NCI-H2227 treated with DMSO at 0.1 percent for 48 hours (cell line): ENCODE measurements around the gene ZNF644.

Source experiments
- DNase-seq: peaks from one replicate; lab custom pipeline; 2025; lab: John Stamatoyannopoulos, UW

ZNF644 gene

DNA sequence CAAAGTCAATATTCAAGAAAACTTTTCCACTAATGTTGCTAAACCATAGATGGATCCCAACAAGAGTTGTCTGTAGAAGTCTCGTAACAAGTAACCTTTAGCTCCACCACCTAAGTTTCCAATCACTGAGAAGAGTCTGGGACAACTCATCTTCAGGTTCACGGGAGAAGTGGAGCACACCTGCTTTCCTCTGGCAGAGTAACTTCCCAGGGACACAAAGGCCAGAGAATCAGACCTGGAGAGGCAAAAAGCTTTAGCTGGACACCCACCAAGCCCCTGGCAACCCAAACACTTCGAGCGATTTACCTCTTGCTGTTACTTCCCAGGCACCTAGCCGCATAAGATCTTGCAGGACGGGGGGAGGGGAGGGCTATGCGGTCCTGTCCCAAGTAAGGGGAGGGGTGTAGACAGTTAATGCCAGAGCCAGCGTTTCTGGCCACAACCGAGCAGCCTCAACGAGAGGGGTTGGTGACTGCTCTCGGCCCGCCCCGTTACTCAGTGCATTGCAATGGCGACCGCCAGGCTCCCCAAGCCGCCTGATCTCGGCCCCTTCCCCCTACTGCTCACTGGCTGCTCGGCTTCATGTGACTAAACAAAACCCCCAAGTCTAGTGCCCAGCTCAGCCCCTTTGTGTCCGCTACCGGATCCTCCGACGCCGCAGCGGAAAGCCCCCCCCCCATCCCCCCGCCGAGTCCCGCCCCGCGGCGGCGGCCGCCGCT is 709 bp downstream of the ZNF644 start:
- peak; percentile 91 for DNase-seq

DNA sequence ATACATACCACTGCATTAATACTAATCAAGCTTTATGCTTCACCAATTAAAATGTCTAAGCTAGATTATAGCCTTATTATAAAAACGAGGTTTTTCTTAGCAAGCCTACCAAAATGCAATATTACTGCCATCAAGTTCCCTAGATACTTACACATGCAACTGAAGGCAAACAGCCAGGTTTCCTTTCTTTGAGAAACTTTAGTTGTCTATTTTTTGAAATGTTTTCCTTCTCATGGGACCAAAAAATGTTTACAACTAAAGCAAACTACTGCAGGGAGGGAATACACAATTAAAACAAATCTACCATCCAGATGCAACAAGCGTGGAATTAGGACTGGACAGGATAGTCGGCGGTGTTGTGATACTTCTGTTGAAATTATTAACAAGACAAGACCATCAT is 1.3 kb downstream of the ZNF644 start:
- no peak for DNase-seq

DNA sequence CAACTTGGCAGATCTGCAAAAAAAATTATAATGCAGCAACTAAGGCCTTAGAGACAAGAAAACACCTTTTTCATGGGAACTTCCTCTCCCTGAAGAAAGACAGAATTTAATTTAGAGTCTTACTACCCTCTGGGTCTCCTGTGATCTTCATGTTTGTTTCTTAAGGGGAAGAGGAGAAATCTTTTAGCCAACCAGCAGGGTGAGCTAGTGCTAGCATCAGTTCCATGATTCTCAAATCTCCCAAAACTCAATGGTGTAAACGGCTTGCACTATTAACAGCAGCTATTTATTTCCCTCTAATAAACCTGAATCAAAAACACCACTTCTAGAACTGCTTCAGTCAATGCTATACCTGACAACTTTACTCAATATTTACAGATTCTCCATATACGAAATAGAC is 3.8 kb downstream of the ZNF644 start:
- peak; percentile 36 for DNase-seq

DNA sequence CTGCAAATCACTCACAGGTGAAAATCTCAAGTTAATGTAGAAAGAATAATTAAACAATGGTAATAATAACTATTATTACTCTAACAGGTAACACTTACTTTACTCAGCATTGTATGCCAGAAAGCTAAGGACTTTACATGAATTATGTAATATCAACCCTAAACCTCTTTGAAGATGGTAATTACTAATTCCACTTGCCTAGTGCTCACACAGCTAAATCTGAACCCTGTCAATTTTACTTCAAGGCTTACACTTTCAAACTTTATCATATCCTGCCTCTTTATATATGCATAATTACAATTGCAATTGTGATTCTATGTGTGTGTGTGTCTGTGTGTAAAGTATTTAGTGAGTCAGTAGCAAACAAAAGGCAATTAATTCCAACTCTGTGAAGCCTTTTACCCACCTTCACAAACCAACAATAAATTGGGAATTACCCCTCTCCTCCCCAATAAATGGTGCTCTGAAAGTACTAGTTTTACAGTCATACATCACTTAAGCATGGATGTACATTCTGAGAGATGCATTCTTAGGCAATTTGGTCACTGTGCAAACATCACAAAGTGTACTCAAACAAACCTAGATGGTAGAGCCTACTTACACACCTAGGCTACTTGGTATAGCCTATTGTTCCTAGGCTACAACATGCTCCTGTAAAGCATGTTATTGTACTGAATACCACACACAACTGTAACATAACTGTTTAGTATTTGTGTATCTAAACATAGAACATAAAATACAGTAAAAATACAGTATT is 5.9 kb downstream of the ZNF644 start:
- DNase-seq: no peak

DNA sequence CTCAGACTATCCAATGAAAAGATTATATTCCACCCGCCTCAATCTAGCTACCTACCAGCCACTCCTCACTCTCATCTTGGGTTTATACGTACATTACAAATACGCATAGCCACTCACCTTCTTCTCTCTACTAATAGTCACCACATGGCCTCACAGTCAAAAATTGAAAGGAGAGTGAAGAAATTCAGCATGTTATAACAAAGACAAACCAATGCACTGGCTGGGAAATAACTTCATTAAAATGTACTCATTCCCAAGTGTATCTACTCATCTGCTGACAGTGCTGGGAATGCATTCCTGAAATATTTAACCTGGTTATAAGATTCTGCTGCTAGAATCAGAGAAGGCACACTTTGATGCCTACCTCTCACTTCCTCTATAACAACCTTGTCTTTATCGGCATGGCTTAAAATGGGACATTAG is 6.5 kb downstream of the ZNF644 start:
- DNase-seq: no peak

DNA sequence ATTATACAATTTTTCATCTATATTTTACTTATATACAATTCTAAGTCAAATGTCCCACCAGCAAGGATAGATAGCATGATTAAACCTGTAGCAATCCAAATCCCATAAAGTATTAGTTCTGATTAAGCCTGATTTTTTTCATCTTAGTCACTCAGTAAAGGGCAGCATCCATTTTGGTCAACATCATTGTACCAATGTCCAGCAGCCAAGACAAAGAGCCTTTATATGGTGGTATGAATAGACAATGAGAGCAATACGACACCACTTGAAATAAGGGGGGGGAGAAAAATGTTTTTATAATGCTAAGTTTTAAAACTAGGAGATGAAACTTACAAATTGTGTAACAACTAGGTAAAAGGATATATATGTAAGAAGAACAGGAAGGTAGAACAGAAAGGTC is 7.4 kb downstream of the ZNF644 start:
- DNase-seq: no peak

DNA sequence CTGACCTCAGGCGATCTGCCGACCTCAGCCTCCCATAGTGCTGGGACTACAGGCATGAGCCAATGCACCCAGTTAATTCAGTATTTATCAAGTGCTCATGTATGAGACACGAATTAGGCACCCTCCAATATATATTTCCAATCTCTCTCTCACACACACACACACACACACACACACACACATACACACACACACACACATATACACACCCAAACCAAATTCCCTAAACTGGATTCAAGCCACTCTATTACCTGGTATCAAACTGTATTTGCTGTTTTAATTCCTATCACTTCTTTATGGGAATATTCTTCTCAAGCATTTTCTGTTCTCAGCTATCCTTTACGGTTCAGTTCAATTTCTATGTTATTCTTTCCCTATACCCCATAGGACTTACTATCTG is 8.5 kb downstream of the ZNF644 start:
- no peak for DNase-seq

DNA sequence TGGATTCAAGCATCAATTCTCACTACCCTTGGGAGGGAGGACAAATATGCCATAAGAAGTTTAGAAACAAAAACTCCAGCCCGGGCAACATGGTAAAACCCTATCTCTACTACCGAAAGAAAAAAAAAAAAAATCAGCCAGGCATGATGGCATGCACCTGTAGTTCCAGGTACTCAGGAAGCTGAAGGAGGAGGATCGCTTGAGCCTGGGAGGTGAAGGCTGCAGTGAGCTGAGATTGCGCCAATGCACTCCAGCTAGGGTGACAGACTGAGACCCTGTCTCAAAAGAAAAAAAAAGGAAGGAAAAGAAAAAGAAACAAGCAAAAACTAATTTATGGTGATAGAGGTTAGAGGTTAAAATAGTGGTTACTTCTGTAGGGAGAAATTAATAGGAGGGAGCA is 9.6 kb downstream of the ZNF644 start:
- DNase-seq: no peak

DNA sequence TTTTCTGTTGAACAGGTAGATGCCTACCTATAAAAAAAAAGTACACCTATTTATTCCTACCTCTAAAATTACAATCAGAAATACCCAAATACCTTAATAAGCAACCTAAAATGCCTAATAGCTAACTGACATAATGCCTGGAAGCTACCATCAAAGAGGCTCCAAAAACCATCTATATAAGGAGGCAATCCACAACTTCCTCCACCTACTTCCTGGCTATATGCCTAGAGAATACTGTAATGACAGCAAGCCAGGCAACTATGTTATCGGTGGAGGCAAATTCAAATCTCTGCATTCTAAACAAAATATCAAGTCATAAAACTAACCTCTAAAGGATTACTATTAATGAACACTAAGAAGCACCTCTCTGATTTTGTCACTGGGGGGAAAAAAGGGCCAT is 10.1 kb downstream of the ZNF644 start:
- DNase-seq: no peak

DNA sequence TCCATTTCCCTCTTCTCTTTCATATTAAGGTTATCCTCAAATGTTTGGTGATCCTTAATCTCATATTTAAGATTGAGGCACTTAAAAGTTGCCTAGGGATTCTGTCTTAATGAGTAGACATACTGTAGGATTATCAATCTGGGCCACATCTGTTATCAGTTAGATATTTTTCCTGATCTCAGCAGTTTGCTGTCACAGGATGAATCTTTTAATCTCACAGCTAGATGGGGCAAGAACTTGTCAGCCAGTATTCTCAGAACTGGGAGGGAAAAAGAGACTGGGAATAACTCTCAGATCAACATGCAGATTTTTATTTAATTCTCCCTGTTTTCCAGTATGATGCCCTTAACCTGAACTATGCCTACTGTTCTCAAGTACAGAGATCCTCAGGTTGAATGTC is 14.0 kb downstream of the ZNF644 start:
- DNase-seq: no peak

DNA sequence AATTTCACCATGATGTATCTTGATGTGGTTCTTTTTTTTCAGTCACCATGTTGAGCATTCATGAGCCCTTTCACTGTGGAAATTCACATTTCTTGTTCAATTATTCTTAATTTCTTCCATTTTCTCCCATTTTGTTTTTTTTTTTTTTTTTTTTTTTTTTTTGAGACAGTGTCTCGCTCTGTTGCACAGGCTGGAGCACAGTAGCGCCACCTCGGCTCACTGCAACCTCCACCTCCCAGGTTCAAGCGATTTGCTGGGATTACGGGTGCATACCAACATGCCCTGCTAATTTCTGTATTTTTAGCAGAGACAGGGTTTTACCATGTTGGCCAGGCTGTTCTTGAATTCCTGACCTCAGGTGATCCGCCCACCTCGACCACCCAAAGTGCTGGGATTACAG is 14.7 kb downstream of the ZNF644 start:
- no peak for DNase-seq

DNA sequence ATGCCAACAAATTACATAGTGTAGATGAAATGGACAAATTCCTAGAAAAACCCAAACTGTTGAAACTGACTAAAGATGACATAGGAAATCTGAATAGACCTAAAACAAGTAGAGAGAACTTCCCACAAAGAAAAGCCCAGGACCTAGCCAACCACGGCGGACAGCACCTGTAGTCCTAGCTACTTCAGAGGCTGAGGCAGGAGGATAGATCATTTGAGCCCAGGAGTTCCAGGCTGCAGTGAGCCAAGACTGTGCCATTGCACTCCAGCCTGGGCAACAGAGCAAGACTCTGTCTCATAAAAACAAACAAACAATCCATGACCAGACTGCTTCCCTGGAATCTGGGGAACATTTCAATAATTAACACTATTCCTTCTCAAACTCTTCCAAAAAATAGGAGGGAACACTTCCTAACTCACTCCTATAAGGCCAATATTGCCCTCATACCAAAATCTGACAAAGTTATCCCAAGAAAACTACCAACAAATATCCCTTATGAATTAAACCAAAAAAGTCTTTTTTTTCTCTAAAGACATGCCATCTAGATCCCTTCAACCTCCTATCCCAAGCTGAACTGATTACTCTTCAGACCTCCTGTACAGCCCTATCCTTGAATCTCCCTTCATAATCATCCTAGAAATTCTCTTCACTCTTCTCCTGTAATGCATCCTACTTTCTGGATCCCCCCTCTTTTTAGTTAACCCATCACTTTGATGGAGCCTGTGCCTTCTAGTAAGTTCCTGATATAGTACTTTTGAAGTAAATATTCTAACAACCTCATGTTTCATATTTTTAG is 15.5 kb downstream of the ZNF644 start:
- no peak for DNase-seq

DNA sequence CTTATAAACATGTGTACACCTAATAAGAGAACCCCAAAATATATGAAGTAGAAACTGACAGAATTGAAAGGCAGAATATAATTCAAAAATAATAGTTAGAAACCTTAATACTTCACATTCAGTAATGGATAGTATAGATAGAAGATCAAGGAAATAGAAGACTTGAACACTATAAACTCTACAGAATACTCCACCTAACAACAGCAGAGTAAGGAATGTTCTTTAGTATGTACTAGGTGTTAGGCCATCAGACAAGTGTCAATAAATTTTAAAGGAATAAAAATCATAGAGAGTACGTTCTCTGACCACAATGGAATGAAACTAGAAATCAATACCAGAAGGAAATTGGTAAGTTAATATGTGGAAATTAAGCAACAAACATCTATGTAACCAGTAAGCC is 16.6 kb downstream of the ZNF644 start:
- no peak for DNase-seq

DNA sequence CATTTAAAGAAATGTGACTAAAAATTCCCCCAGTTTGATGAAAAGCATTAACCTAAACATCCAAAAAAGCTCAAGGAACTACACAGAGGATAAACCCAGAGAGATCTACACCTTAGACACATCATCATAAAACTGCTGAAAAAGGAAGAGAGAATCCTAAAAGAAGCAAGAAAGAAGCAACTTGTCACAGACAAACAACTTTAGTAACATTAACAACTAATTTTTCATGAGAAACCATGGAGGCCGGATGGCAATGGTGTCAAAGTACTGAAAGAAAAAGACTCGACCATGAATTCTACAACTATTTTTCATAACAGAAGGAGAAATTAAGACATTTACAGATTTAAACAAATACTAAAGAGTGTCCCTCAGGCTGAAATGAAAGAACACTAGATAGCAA is 17.7 kb downstream of the ZNF644 start:
- DNase-seq: no peak

DNA sequence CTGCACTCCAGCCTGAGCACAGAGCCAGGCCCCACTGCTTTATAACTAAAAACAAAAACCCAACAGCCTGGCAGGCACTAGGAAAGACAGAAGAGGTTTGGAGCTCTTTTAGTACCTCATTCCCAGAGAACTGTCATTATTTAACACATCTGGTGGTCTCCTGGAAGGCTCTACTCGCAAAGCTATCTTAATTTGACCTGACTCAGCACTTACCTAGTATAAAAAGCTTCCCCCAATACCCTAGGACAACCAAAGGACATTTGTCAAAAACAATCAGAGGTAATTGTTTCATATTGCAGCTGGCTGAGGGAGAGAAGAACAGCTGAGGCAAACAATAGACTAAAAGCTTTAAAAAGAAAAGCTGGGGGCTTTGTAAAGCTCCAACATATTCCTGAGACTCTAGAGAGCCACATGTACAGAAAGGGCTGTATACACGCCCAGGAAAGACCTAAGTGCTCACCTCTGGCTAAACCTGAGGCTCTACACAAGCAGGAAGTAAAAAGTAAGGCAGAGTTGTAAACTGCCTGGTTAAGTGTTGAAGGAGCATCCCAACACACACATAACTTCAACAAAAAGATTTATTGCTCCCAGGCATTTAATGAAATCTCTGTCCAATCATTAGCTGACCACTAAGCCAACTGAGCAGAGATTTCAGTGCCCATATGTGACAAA is 25.0 kb downstream of the ZNF644 start:
- DNase-seq: no peak

DNA sequence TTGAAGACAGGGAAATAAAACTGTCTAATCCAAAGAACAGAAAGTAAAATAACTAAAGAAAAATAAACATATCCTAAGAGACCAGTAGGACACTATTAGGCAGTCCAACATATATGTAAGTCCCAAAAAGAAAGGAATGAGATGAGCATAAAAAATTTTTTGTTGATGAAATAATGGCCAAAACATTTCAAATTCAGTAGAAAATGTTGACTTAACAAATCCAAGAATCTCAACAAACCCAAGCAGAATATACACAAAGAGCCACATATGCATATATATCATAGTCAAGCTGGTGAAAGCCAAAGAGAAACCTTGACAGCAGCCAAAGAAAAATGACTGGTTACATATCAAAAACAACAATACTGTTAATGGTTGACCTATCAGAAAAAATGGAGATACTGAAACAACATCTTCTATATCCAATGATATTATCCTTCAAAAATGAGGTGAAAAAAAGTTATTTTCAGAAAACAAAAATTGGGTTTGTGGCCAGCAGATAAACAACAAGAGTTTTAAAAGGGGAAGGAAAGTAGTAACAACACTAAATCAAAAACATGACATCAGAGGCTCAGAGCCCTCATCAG is 26.4 kb downstream of the ZNF644 start:
- no peak for DNase-seq

DNA sequence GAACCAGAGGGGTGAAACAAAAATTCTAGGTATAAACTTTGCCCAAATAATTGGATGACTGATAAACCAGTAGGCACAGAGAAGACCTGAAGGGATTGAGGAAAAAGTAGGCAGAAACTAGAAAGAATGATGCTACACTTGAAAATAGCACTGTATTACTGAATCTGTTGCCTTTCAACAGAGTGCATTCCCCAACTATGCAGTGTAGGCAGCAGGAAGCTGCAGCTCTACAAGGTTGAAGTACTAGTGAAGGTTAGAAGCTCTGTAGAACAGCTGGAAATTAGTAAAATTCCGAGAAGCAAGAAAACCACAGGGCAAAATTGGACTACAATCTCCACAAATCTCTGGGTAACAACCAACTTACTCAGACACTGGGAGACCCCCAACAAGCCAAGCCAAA is 27.4 kb downstream of the ZNF644 start:
- no peak for DNase-seq

DNA sequence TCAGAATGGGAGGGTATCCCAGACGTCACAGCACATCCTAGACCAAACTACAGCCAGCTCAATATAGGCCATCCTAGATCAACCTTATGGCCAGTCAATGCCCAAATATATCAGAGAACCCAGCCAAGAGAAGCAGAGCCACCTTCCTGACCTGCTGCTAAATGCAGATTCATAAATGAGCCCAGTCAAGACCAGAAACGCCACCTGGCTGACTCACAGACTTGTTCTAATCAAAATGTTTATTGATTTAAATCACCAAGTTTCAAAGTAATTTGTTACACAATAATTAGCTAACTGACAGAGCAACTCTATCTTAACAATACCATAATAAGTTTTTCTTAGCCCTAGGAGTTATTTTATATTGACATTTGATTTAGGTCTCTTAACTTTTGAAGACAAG is 28.6 kb downstream of the ZNF644 start:
- no peak for DNase-seq

DNA sequence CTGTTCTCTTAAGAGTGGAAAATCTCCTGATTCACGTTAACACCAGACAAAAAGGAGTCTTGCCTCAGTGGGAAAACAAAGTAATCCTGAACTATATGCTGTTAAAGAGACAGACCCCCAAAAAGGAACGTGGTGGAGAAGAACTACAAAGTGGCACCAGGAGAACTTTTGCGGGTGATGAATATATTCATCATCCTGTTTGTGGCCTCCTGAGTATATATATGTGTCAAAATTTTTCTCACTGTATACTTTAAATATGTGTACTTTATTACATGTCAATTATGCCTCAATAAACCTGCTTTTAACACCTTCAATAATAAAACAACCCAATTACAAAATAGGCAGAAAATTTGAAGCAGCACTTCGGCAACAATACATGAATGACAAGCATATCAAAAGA is 31.1 kb downstream of the ZNF644 start:
- no peak for DNase-seq

DNA sequence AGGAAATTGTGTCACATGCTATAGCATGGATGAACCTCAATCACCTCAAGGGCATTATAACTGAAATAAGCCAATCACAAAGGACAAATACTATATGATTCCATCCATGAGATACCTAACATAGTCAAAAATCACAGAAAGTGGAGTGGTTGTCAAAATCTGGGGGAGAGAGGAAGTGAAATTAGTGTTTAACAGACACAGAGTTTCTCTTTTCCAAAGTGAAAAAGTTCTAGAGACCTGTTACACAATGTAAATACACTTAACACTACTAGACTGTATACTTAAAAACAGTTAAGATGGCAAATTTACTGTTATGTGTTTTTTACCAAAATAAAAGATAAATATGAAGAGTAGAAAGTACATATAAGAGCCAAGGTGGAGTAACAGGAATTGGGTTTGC is 31.8 kb downstream of the ZNF644 start:
- no peak for DNase-seq

DNA sequence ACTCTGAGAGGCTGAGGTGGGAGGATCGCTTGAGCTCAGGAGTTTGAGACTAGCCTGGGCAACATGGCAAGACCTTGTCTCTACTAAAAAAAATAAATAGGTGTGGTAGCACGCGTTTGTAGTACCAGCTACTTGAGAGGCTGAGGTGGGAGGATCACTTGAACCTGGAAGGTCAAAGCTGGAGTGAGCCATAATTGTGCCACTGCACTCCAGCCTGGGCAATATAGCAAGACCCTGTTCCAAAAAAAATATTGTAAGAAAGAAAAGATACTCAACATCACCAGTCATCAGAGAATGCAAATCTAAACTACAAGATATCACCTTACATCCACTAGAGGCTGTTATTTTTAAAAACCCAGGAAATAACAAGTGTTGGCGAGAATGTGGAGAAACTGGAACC is 32.5 kb downstream of the ZNF644 start:
- no peak for DNase-seq

DNA sequence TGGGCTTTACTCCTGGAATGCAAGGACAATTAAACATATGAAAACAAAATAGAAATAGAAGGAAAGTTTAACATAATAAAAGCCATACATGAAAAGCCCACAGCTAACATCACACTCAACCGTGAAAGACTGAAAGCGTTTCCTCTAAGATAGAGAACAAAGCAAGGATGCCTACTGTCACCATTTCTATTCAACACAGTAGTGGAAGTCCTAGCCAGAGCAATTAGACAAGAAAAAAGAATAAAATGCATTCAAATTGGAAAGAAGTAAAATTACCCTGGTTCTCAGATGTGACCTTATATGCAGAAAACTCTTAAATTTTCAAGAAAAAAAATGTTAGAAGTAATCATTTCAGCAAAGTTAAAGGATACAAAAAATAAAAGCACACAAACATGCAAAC is 34.0 kb downstream of the ZNF644 start:
- DNase-seq: no peak
